HCT116 (cell line): ENCODE measurements around the gene CHD9NB. TPM values are rescaled to one million over a fixed set of nuclear protein-coding genes. Genes with fewer than 3 reads are reported as not detected.

Source experiments
- ATAC-seq: fragments of 200-7000 bp; cut with Tn5 transposase; 2 replicates; pipeline ENCODE4 v1.9.1; 2020; ENCODE audit warnings: mild to moderate bottlenecking, moderate library complexity
- BruUV-seq: library from RNA; stranded (reverse); fragments of 400-500 nt; replicated peaks from 2 replicates; lab custom pipeline; 2021; lab: Mats Ljungman, UMichigan
- CTCF ChIA-PET: fragments of 300-600 bp; sonication (Branson Sonifier 250); formaldehyde crosslinking; loops from one replicate; lab custom pipeline; 2021; ENCODE audit warnings: antibody characterized with exemption; lab: Charles Lee
- POLR2A ChIA-PET: fragments of 300-600, 350-600 bp; sonication (Branson Sonifier 250); formaldehyde crosslinking; loops from one replicate; lab custom pipeline; 2021; ENCODE audit warnings: antibody characterized with exemption; lab: Charles Lee
- RAD21 ChIA-PET, 2 experiments: fragments of 300-600 bp; sonication (Branson Sonifier 250); formaldehyde crosslinking; loops; one replicate each; lab custom pipeline; 2023; ENCODE audit warnings: low total read pairs in 2 of 2; ENCODE audit not compliant: uncharacterized antibody in 2 of 2, unreplicated experiment in 2 of 2, low non-redundant PET in 1 of 2; lab: Charles Lee
- DNase-seq: peaks from one replicate; pipeline ENCODE4 v3.0.0-alpha.2; 2010; ENCODE audit warnings: low read depth, low spot score
- H2AFZ ChIP-seq: fragments of 200-600 bp; shearing (Covaris generic), sonication (generic); 2 replicates; pipeline ENCODE4 v1.6.1; 2017; ENCODE audit warnings: low read depth, mixed run types, mixed read lengths, antibody characterized with exemption, low read length; ENCODE audit not compliant: poor library complexity, severe bottlenecking
- H3K27ac ChIP-seq: 2 replicates; pipeline ENCODE4 v1.5.1; 2012; ENCODE audit warnings: low read depth, low read length
- H3K27me3 ChIP-seq: fragments of 200-600 bp; sonication (generic); 2 replicates; pipeline ENCODE4 v1.6.1; 2016; ENCODE audit warnings: mixed run types, low read length, mixed read lengths; ENCODE audit not compliant: insufficient read depth
- H3K36me3 ChIP-seq, 2 experiments: fragments of 200-500 bp in 1 of 2; fragments of 200-600 bp in 1 of 2; sonication (Bioruptor generic) in 1 of 2; sonication (generic) in 1 of 2; 2 replicates each; pipeline versions ENCODE4 v1.5.1 to v1.6.1; 2014 to 2016; ENCODE audit warnings: low read length in 2 of 2, inconsistent platforms in 1 of 2, mixed read lengths in 1 of 2, mixed run types in 1 of 2; ENCODE audit not compliant: insufficient read depth in 2 of 2, control insufficient read depth in 1 of 2
- H3K4me1 ChIP-seq, 2 experiments: fragments of 200-600 bp in 1 of 2; sonication (generic) in 1 of 2; 2 replicates each; pipeline versions ENCODE4 v1.5.1 to v1.6.1; 2012 to 2017; ENCODE audit warnings: low read length in 2 of 2, inconsistent platforms in 1 of 2, mild to moderate bottlenecking in 1 of 2, mixed read lengths in 1 of 2, mixed run types in 1 of 2, moderate library complexity in 1 of 2; ENCODE audit not compliant: insufficient read depth in 2 of 2, control insufficient read depth in 1 of 2
- H3K4me2 ChIP-seq: fragments of 200-600 bp; sonication (generic); 2 replicates; pipeline ENCODE4 v1.6.1; 2017; ENCODE audit warnings: mixed run types, low read length, mixed read lengths
- H3K4me3 ChIP-seq, 2 experiments: fragments of 200-600 bp in 1 of 2; sonication (generic) in 1 of 2; replicated peaks in 1 of 2; 2 replicates each; pipeline ENCODE4 v1.5.1; 2011 to 2016; ENCODE audit warnings: low read length in 2 of 2, control low read depth in 1 of 2, low read depth in 1 of 2, mild to moderate bottlenecking in 1 of 2, mixed read lengths in 1 of 2, mixed run types in 1 of 2
- H3K79me2 ChIP-seq: fragments of 200-600 bp; sonication (generic); 2 replicates; pipeline ENCODE4 v1.6.1; 2017; ENCODE audit warnings: mild to moderate bottlenecking, mixed run types, low read length, moderate library complexity, mixed read lengths; ENCODE audit not compliant: insufficient read depth
- H3K9ac ChIP-seq: fragments of 200-600 bp; sonication (generic); 2 replicates; pipeline ENCODE4 v1.6.1; 2016; ENCODE audit warnings: low read length, mixed read lengths
- H3K9me2 ChIP-seq: fragments of 200-600 bp; sonication (generic), shearing (Covaris generic); 2 replicates; pipeline ENCODE4 v1.6.1; 2017; ENCODE audit warnings: mixed run types, mild to moderate bottlenecking, moderate library complexity; ENCODE audit not compliant: insufficient read depth
- H3K9me3 ChIP-seq, 2 experiments: fragments of 200-500 bp in 1 of 2; fragments of 200-600 bp in 1 of 2; sonication (Bioruptor generic) in 1 of 2; sonication (generic) in 1 of 2; 2 replicates each; pipeline ENCODE4 v1.6.1; 2014 to 2017; ENCODE audit warnings: low read length in 2 of 2, mixed read lengths in 2 of 2, inconsistent platforms in 1 of 2, low read depth in 1 of 2, mild to moderate bottlenecking in 1 of 2, mixed run types in 1 of 2, moderate library complexity in 1 of 2; ENCODE audit not compliant: control insufficient read depth in 1 of 2, insufficient read depth in 1 of 2
- H4K20me1 ChIP-seq: fragments of 200-600 bp; sonication (generic), shearing (Covaris generic); 2 replicates; pipeline ENCODE4 v1.6.1; 2017; ENCODE audit warnings: mixed run types, mild to moderate bottlenecking, moderate library complexity; ENCODE audit not compliant: insufficient read depth
- EGR1 ChIP-seq: IDR thresholded peaks from 2 replicates; pipeline ENCODE4 v1.6.1; 2012; ENCODE audit warnings: low read depth
- ELF1 ChIP-seq: IDR thresholded peaks from 2 replicates; pipeline ENCODE4 v1.6.1; 2012; ENCODE audit warnings: low read depth, borderline replicate concordance
- EZH2 ChIP-seq: fragments of 200-600 bp; sonication (generic); IDR thresholded peaks from 2 replicates; pipeline ENCODE4 v1.6.1; 2017; ENCODE audit warnings: antibody characterized with exemption, mixed run types
- POLR2AphosphoS5 ChIP-seq: IDR thresholded peaks from 2 replicates; pipeline ENCODE4 v1.6.1; 2011; ENCODE audit warnings: mild to moderate bottlenecking, low read depth, low read length, moderate library complexity
- SRF ChIP-seq: IDR thresholded peaks from 2 replicates; pipeline ENCODE4 v1.6.1; 2012; ENCODE audit warnings: low read depth
- intact Hi-C: fragments of 100-400 bp; cut with micrococcal nuclease; formaldehyde crosslinking; loops from 2 replicates; pipeline ENCODE4 v1.10.0; 2022
- total RNA-seq: library from RNA; stranded (reverse); gene quantifications from one replicate; pipeline ENCODE4 v1.2.1, GENCODE V29; 2021; ENCODE audit not compliant: unreplicated experiment

The CHD9NB gene
- total RNA-seq, 1 experiment from 2014 or later = 1.2 TPM

- Histone ChIP-seq H3K27ac (peak overlapping the region; percentile 83), H3K4me3 (peak overlapping the region in 1 of 2 experiments; percentile 56; a peak in 2 of 4 replicates), H2AFZ (no peak overlapping the region), H3K4me2 (peak overlapping the region; percentile 97), H4K20me1 (no peaks in the 10 kb centered on the region), H3K4me1 (peaks cover 34 to 41% of the 10 kb centered on the region in 2 experiments), H3K27me3 (no peaks in the 10 kb centered on the region), H3K79me2 (peaks cover 91% of the 10 kb centered on the region), H3K9me3 (no peaks in the 10 kb centered on the region), H3K9ac (peak overlapping the region; percentile 56), H3K9me2 (no peaks in the 10 kb centered on the region), H3K36me3 (peaks cover 0 to 4% of the 10 kb centered on the region in 2 experiments; a peak in 1 of 4 replicates)
- DNase-seq (no peak), ATAC-seq (peak; percentile 37)
- ChIA-PET POLR2A (interaction anchor here (1.0 to 1.9 kb wide), 2 partner anchors 16 to 19 kb away, joined by 3 to 4 read pairs; no protein-coding TSS in a partner anchor), CTCF (interaction anchor here (1.5 to 1.7 kb wide), 2 partner anchors 43 to 185 kb away, joined by 3 to 5 read pairs; partner anchors contain the start of gene CHD9), RAD21 (no interaction called here)
- no TSS peak for BruUV-seq
- TF ChIP-seq SRF (no peak), POLR2AphosphoS5 (0 out of 2 replicates have a peak, but pooled peaks have one; percentile 6)
- intact Hi-C loops = loop anchor here (2.0 kb wide), 1 partner anchor 44 kb away; the partner anchor contains the start of gene CHD9
Observed at GRCh38 chr16:53098526-53099317, 46.0 kb upstream of the CHD9NB start.

- ChIA-PET POLR2A (no interaction called here), RAD21 (no interaction called here), CTCF (no interaction called here)
- H4K20me1 ChIP-seq = no peaks in the 10 kb centered on the region
- peaks cover 94% of the 10 kb centered on the region for H3K79me2 ChIP-seq
- ATAC-seq (no peak), DNase-seq (no peak)
- H3K36me3 ChIP-seq = peaks cover 0 to 4% of the 10 kb centered on the region in 2 experiments; a peak in 1 of 4 replicates
- BruUV-seq = no TSS peak
- no peak overlapping the region for H3K9ac ChIP-seq
- intact Hi-C loops = no loop called here
- H3K4me2 ChIP-seq = no peak overlapping the region
- H3K4me1 ChIP-seq = peaks cover 38 to 48% of the 10 kb centered on the region in 2 experiments
- H3K27ac ChIP-seq = no peak overlapping the region
- TF ChIP-seq EGR1 (no peak), EZH2 (no peak), ELF1 (no peak), POLR2AphosphoS5 (no peak)
- H3K9me2 ChIP-seq = no peaks in the 10 kb centered on the region
- H3K9me3 ChIP-seq = no peaks in the 10 kb centered on the region
- H3K27me3 ChIP-seq = no peaks in the 10 kb centered on the region
- H3K4me3 ChIP-seq = no peak overlapping the region
- no peak overlapping the region for H2AFZ ChIP-seq
Observed at GRCh38 chr16:53097190-53097589, 44.5 kb upstream of the CHD9NB start.
